ENCODE data around the gene ADH6. TPM values are rescaled to one million over a fixed set of nuclear protein-coding genes. Genes with fewer than 3 reads are reported as not detected.

ADH6 gene
- total and polyA plus RNA-seq, 2 of the 8 experiments (the other 6 are each of a cell fraction or from before 2014, with no cell fraction given), result not detected

- POLR2A ChIA-PET (ENCODE audit: partially characterized antibody), result no interaction called here
- no peak for FAIRE-seq
Observed at GRCh38 chr4:99156992-99157391, 62.1 kb downstream of the ADH6 start.

More at GRCh38 chr4:99156992-99157391, 62.1 kb downstream of the ADH6 start:
- Histone ChIP-seq H3K79me2 (ENCODE audit: control insufficient read depth in 1 of 2, insufficient read depth in 2 of 2, low read length in 2 of 2) (no peaks in the 10 kb centered on the region), H3K36me3 (ENCODE audit: control insufficient read depth in 2 of 4, insufficient read depth in 4 of 4, low read length in 3 of 4) (peaks cover 0 to 5% (median 0%) of the 10 kb centered on the region in 4 experiments; a peak in 2 of 8 replicates), H3K14ac (ENCODE audit: insufficient read length) (no peak overlapping the region), H2BK12ac (ENCODE audit: low read depth, low read length) (no peak overlapping the region), H2AK5ac (ENCODE audit: low read depth, low read length) (no peak overlapping the region), H3K23ac (ENCODE audit: insufficient read length) (no peak overlapping the region), H2BK20ac (ENCODE audit: low read length) (no peak overlapping the region), H3K9me3 (ENCODE audit: insufficient read depth in 2 of 2, low read depth in 1 of 2, low read length in 1 of 2) (peaks cover 0 to 8% of the 10 kb centered on the region in 2 experiments; a peak in 1 of 4 replicates), H4K20me1 (replicated peaks in 1 of 2; ENCODE audit: control insufficient read depth in 1 of 2, insufficient read depth in 2 of 2, low read length in 2 of 2) (no peaks in the 10 kb centered on the region), H3K18ac (ENCODE audit: extremely low read depth, low read length) (no peak overlapping the region), H3K4ac (replicated peaks; ENCODE audit: insufficient read length, low read depth, low read length) (no peak overlapping the region), H4K5ac (ENCODE audit: insufficient read length, low read depth, low read length) (no peak overlapping the region), H3K4me1 (replicated peaks in 1 of 4; ENCODE audit: control insufficient read depth in 3 of 4, insufficient read depth in 4 of 4, low read length in 3 of 4) (no peaks in the 10 kb centered on the region), H3K79me1 (ENCODE audit: low read depth, low read length) (no peaks in the 10 kb centered on the region), H2BK5ac (ENCODE audit: low read depth, low read length) (no peak overlapping the region), H3K56ac (replicated peaks; ENCODE audit: insufficient read length, low read depth, low read length) (no peak overlapping the region), H2BK15ac (ENCODE audit: low read length) (no peak overlapping the region), H4K91ac (replicated peaks; ENCODE audit: insufficient read length, low read length) (no peak overlapping the region), H3K27ac (ENCODE audit: low read depth, low read length) (no peak overlapping the region), H2AFZ (ENCODE audit: low read length) (no peak overlapping the region), H3K23me2 (ENCODE audit: low read depth, low read length) (no peaks in the 10 kb centered on the region), H3K27me3 (replicated peaks in 1 of 4; ENCODE audit: control insufficient read depth in 3 of 4, extremely low read depth in 1 of 4, insufficient read depth in 3 of 4, low read length in 3 of 4) (no peaks in the 10 kb centered on the region), H3K9ac (replicated peaks in 1 of 4; ENCODE audit: extremely low read depth in 1 of 4, low read depth in 3 of 4, low read length in 3 of 4) (no peak overlapping the region), H2BK120ac (replicated peaks; ENCODE audit: low read depth, low read length) (no peak overlapping the region), H3K4me3 (ENCODE audit: extremely low read depth in 1 of 4, insufficient read depth in 2 of 4, low read depth in 3 of 4, low read length in 4 of 4) (no peak overlapping the region), H3K4me2 (ENCODE audit: insufficient read depth in 1 of 2, low read depth in 2 of 2, low read length in 2 of 2) (no peak overlapping the region), H4K8ac (ENCODE audit: extremely low read depth, insufficient read depth, low read length) (no peak overlapping the region)
- DNase-seq (ENCODE audit: low read depth in 1 of 2, low spot score in 2 of 2), result no peak
- WGBS, 2 experiments (ENCODE audit: extremely low coverage in 1 of 2, insufficient coverage in 1 of 2, insufficient read length in 1 of 2, insufficient replicate concordance in 2 of 2, low coverage in 1 of 2, low lambda C conversion rate in 2 of 2, missing lambda C conversion rate in 1 of 2), result 81% methylated on average over 1 of the region's 1 CpG; no CpG with 5 or more reads in 1 of the 2 experiments
- CTCF ChIA-PET (ENCODE audit: partially characterized antibody), result interaction anchor here (1.1 kb wide), 1 partner anchor 13 kb away, joined by 3 read pairs; the partner anchor contains the start of gene ADH4
- TF ChIP-seq CBX8 (IDR thresholded peaks at IDR 0.05; ENCODE audit: borderline replicate concordance, low read depth, low read length), result no peak
- TF ChIP-seq CHD2 (IDR thresholded peaks at IDR 0.05; ENCODE audit: low read length), result no peak
- TF ChIP-seq EZH2 (IDR thresholded peaks at IDR 0.05; ENCODE audit: low read depth, low read length, severe bottlenecking), result no peak
- TF ChIP-seq RBBP5 (IDR thresholded peaks at IDR 0.05; ENCODE audit: borderline replicate concordance, low read depth, low read length), result no peak
- no peak for TF ChIP-seq RFX5 (IDR thresholded peaks at IDR 0.05; ENCODE audit: borderline replicate concordance, low read depth, low read length)
- no peak for TF ChIP-seq KDM1A (IDR thresholded peaks at IDR 0.05; ENCODE audit: borderline replicate concordance, low read length)
- TF ChIP-seq SRF (IDR thresholded peaks at IDR 0.05; ENCODE audit: low read depth, low read length), result no peak
- no peak for TF ChIP-seq TEAD4 (IDR thresholded peaks at IDR 0.05; ENCODE audit: low read depth, low read length)
- no peak for TF ChIP-seq BACH1 (IDR thresholded peaks at IDR 0.05; ENCODE audit: low read length)
- TF ChIP-seq KDM5A (IDR thresholded peaks at IDR 0.05; ENCODE audit: low read length), result no peak
- TF ChIP-seq SP2 (IDR thresholded peaks at IDR 0.05; ENCODE audit: low read length), result no peak
